ENCODE measurements around the gene HOXA4. TPM values are rescaled to one million over a fixed set of nuclear protein-coding genes. Genes with fewer than 3 reads are reported as not detected.

The HOXA4 gene
- polyA plus RNA-seq, 3 donors: 20.1 to 31.6 (median 23.8) TPM

GRCh38 chr7:27171637-27172314, 41.2 kb upstream of the HOXA4 start:
- DNase-seq (ENCODE audit: extremely low read depth in 1 of 11, low read depth in 9 of 11, low spot score in 4 of 11): no peak

DNA sequence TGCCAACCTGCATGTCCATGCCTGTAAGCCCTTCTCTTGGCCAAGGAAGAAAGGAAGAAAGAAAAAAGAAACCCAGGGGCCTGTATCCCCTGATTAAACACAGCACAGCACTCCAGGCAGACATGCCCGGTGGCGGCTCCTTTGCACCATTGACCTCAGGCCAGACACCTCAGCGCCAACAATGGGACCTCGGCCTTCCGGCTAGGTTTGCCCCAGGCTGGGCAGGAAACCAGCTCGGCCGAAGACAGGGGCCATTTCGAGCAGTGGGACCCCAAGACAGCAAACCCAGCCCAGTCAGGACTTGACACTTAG, 40.7 kb upstream of the HOXA4 start:
- no peak for DNase-seq (ENCODE audit: extremely low read depth in 1 of 11, low read depth in 9 of 11, low spot score in 4 of 11)

- DNase-seq (ENCODE audit: extremely low read depth in 1 of 11, low read depth in 9 of 11, low spot score in 4 of 11): no peak
Measured at GRCh38 chr7:27170426-27171324, 40.1 kb upstream of the HOXA4 start.

DNA sequence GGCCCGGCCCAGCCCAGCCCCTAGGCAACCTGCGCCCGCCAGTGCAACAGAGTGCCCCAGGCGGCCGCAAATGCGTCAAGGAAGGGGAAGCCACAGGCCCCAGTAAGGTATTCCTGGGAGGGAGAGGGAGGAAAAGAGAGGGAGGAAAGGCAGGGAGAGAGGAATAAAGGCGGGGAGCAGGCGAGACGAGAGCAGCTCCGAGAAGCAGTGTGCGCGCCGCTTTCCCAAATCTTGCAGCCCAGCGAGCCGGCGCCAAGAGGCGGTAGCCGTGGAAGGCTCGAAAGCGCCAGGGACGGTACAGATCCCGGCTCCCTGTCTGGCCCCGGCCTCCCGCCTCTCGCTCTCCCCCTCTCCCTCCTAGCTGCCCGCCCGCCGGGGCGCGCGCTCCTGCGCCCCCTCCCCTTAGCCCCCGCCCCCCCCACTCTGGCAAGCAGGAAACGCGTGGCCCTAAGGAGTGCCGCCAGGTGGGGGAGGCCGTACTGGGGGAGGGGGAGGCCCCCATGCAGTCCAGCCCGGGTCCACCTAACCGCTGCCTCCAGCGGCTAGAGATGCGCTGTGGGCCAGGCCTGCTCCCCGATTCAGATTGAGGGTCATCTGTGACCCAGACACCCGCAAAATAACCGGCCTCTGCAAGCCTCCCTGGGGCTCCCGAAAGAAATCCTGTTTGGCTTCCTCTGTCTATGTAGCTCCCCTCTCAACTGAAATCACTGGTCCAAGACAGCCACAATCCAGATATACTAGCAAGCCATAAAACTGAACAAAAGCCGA, 39.3 kb upstream of the HOXA4 start:
- no peak for DNase-seq (ENCODE audit: extremely low read depth in 1 of 11, low read depth in 9 of 11, low spot score in 4 of 11)

GRCh38 chr7:27168265-27168947, 37.8 kb upstream of the HOXA4 start:
- DNase-seq (ENCODE audit: extremely low read depth in 1 of 11, low read depth in 9 of 11, low spot score in 4 of 11): no peak

DNA sequence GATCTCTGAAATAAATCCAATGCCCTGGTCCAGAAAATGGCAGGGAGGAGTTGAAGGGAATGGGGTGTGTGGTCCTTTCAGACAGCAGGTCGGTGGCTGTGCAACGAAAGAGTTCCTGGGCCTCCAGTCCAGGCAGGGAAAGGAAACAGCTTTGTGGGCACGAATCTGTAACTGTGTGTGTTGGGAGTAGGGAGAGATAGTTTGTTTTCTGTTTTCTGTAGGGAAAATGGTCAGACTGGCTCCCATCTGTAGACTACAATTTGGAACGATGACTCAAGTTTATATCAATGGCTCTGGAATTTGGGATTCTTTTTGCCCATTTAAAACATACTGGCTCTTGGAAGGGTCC, 37.3 kb upstream of the HOXA4 start:
- DNase-seq (ENCODE audit: extremely low read depth in 1 of 11, low read depth in 9 of 11, low spot score in 4 of 11): no peak

DNA sequence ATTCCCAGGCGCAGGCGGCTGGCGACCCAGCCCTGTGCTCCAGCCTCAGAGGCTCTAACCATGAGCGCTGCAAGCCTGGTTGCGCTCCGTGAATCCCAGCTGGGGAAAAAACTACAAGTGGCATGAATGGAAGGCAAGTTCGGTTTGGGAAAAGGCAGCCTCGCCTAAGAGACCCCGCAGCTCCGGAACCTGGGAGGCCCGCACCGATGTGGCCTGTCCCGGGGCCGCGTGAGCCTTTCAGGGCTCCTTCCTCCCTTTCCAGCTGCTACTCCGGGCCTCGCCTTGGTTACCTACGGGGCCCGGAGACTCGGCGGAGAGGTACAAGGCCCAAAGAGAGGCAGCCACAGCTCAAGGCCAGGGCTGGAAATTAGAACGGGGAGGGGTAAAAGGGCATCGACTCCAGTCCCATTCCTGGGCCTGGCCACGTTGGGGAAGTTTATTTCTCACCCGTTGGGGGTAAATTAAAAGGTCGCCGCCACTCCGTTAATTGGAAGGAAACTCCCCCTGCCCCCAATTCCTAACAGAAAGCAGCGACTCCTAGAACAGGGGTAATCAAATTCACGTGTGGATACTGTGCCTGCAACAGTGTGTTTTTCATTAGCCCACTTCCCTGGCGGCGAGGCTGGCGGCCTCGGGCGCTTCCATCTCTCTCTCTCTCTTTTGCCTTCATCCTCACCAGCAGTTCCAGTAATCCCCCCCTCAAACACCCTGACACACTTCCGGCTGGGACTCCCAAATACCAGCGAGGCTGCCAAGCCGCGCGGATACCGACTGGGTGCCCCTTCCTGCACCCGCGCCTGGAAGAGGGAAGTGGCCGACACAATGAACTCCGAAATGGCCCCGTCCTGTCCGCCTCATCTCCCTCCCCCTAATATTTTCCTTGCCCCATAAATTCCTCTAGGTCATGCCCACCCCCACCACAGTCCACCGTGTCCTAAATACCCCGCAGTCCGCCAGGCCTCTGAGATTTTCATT, 36.3 kb upstream of the HOXA4 start:
- no peak for DNase-seq (ENCODE audit: extremely low read depth in 1 of 11, low read depth in 9 of 11, low spot score in 4 of 11)

GRCh38 chr7:27165996-27166530, 35.5 kb upstream of the HOXA4 start:
- peak in 4 of 11 donors; percentile 80 to 88 (median 86) for DNase-seq (ENCODE audit: extremely low read depth in 1 of 11, low read depth in 9 of 11, low spot score in 4 of 11)

DNA sequence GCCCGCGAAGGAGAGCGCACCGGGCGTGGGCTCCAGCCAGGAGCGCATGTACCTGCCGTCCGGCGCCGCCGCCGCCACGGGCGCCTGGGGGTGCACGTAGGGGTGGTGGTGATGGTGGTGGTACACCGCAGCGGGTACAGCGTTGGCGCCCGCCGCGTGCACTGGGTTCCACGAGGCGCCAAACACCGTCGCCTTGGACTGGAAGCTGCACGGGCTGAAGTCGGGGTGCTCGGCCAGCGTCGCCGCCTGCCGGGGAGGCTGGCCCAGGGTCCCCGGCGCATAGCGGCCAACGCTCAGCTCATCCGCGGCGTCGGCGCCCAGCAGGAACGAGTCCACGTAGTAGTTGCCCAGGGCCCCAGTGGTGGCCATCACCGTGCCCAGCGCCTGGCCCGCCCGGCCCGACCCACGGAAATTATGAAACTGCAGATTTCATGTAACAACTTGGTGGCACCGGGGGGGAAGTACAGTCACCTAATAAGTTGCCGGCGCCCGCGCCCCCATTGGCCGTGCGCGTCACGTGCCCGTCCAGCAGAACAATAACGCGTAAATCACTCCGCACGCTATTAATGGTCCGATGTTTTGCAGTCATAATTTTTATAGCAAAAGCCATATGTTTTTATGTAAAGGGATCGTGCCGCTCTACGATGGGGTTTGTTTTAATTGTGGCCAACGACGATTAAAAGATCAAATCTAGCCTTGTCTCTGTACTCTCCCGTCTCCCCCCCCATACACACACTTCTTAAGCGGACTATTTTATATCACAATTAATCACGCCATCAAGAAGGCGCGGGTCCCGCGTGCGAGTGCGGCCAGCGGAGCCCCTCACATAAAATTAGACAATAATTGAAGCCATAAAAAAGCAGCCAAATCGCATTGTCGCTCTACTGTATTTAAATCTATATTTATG, 34.8 kb upstream of the HOXA4 start, which contains the start of gene HOXA9:
Gene HOXA9, minus strand, starts transcription at position 449 of the 907 bp plus-strand sequence. Its CDS starts 80 bp downstream, at position 369.
- DNase-seq (ENCODE audit: extremely low read depth in 1 of 11, low read depth in 9 of 11, low spot score in 4 of 11): peak in 10 of 11 donors; percentile 85 to 94 (median 92)

GRCh38 chr7:27164367-27165088, 34.0 kb upstream of the HOXA4 start:
- no peak for DNase-seq (ENCODE audit: extremely low read depth in 1 of 11, low read depth in 9 of 11, low spot score in 4 of 11)

GRCh38 chr7:27164045-27164366, 33.4 kb upstream of the HOXA4 start:
- no peak for DNase-seq (ENCODE audit: extremely low read depth in 1 of 11, low read depth in 9 of 11, low spot score in 4 of 11)

DNA sequence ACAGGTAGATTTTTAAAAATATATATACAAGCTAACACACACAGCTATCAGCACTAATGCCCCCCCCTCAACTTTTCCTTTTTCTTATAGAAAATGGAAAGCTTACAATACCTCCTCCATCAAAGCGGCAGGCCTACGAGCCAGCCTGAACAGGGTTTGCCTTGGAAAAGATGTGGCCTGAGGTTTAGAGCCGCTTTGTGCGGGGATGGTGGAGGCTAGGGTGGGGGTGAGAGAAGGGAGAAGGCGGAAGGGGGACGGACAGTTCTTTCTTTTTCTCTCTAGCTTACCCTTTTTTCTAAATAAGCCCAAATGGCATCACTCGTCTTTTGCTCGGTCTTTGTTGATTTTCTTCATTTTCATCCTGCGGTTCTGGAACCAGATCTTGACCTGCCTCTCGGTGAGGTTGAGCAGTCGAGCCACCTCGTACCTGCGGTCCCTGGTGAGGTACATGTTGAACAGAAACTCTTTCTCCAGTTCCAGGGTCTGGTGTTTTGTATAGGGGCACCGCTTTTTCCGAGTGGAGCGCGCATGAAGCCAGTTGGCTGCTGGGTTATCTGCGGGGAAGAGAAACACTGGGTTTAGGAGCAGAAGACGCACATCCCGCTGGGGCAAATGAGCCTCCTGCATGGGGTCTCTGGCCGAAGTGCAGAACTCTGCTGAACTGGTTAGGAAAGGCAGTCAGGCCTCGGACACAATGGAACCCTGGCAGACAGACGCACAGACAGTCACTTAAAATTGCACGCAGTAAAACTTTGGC, 32.9 kb upstream of the HOXA4 start:
- DNase-seq (ENCODE audit: extremely low read depth in 1 of 11, low read depth in 9 of 11, low spot score in 4 of 11): no peak

- DNase-seq (ENCODE audit: extremely low read depth in 1 of 11, low read depth in 9 of 11, low spot score in 4 of 11): no peak
Measured at GRCh38 chr7:27162561-27163287, 32.2 kb upstream of the HOXA4 start.

DNA sequence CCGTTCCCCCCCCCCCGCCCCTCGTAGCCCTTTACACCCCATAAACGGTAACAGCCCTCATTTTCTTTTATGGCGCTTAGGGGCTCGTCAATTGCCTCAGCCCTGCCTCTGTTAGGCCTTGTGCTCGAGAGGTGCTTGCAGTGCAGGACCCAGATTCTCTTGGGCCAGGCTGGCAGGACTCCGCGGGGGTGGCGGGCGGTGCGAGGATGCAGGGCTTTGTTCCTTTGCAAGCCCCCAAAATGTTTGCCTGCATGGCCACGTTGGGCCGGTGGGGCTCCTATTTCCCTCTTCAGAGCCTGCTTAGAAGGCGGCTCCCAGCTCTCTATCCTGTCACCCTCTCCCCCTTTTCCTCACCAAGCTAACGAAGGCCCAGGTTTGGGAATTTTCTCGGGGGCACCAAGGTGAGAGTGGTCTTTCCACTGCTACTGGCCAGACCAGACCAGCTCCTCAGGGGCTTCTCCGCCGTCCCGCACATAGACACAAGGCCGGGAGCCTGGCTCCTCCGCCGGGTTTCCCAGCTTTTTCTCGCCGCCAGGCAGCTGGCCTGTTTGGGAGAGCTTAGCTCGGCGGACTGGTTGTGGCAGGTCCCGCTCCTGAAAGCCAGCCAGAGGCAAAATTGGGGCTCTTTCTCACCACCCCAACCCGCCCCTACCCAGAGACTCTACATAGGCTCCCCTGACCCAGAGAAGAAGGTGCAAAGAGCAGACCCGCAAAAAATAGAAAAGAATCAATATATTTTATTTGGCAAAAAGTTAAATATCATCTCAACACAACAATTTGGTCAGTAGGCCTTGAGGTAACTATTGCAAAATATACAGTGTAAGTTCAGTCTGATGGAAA, 31.4 kb upstream of the HOXA4 start:
- DNase-seq (ENCODE audit: extremely low read depth in 1 of 11, low read depth in 9 of 11, low spot score in 4 of 11): no peak

Data from renal cortex interstitium (tissue), 11 donors.